HG03064 (cell line): ENCODE results near the gene NBAS.

Experiments used
- ATAC-seq: cut with Tn5 transposase; IDR thresholded peaks from one replicate; pipeline ENCODE4 v1.9.1; 2021; ENCODE audit warnings: low read depth; ENCODE audit not compliant: unreplicated experiment

Gene NBAS

GRCh38 chr2:15378148-15378908, 182.8 kb downstream of the NBAS start:
- ATAC-seq: no peak

GRCh38 chr2:15377202-15377601, 183.9 kb downstream of the NBAS start:
- no peak for ATAC-seq

- ATAC-seq: no peak
Measured at GRCh38 chr2:15372019-15372418, 189.1 kb downstream of the NBAS start.

GRCh38 chr2:15369129-15369528, 192.0 kb downstream of the NBAS start:
- ATAC-seq: no peak

- ATAC-seq: no peak
Measured at GRCh38 chr2:15367715-15368114, 193.4 kb downstream of the NBAS start.

- ATAC-seq: no peak
Measured at GRCh38 chr2:15367205-15367604, 193.9 kb downstream of the NBAS start.

GRCh38 chr2:15365411-15365810, 195.7 kb downstream of the NBAS start:
- no peak for ATAC-seq

- ATAC-seq: no peak
Measured at GRCh38 chr2:15364561-15364960, 196.6 kb downstream of the NBAS start.

GRCh38 chr2:15363734-15364133, 197.4 kb downstream of the NBAS start:
- no peak for ATAC-seq

- no peak for ATAC-seq
Measured at GRCh38 chr2:15363142-15363541, 198.0 kb downstream of the NBAS start.

- no peak for ATAC-seq
Measured at GRCh38 chr2:15359716-15360531, 201.2 kb downstream of the NBAS start.

- no peak for ATAC-seq
Measured at GRCh38 chr2:15357922-15358321, 203.2 kb downstream of the NBAS start.

GRCh38 chr2:15357186-15357585, 203.9 kb downstream of the NBAS start:
- ATAC-seq: no peak

- no peak for ATAC-seq
Measured at GRCh38 chr2:15355386-15355785, 205.7 kb downstream of the NBAS start.

- ATAC-seq: no peak
Measured at GRCh38 chr2:15354596-15355366, 206.4 kb downstream of the NBAS start.

- ATAC-seq: no peak
Measured at GRCh38 chr2:15352363-15352762, 208.8 kb downstream of the NBAS start.

- ATAC-seq: no peak
Measured at GRCh38 chr2:15348636-15349035, 212.5 kb downstream of the NBAS start.

GRCh38 chr2:15348045-15348444, 213.1 kb downstream of the NBAS start:
- ATAC-seq: no peak

GRCh38 chr2:15346624-15347023, 214.5 kb downstream of the NBAS start:
- no peak for ATAC-seq

GRCh38 chr2:15337996-15338666, 223.0 kb downstream of the NBAS start:
- ATAC-seq: no peak
